ENCODE measurements around the gene LGI1.

The LGI1 gene

GRCh38 chr10:93835770-93836169 lies 78.0 kb downstream of the LGI1 start:
- Histone ChIP-seq H3K9me3 (ENCODE audit: control insufficient read depth, low read length) (no peaks in the 10 kb centered on the region), H3K27me3 (ENCODE audit: control insufficient read depth, insufficient read depth, low read length) (no peaks in the 10 kb centered on the region), H3K4me3 (ENCODE audit: low read depth, low read length) (no peak overlapping the region), H3K27ac (no peak overlapping the region), H3K4me1 (no peaks in the 10 kb centered on the region), H3K4me2 (ENCODE audit: low read length) (no peak overlapping the region), H3K9ac (no peak overlapping the region), H3K36me3 (ENCODE audit: control insufficient read depth, insufficient read depth, low read length) (no peaks in the 10 kb centered on the region), H3K79me2 (no peaks in the 10 kb centered on the region), H2AFZ (no peak overlapping the region)
- TF ChIP-seq CTCF (IDR thresholded peaks at IDR 0.05): no peak

- no peak overlapping the region for H3K4me3 ChIP-seq (ENCODE audit: low read depth, low read length)
- TF ChIP-seq CTCF (IDR thresholded peaks at IDR 0.05): no peak
- no peaks in the 10 kb centered on the region for H3K79me2 ChIP-seq
- no peak overlapping the region for H3K4me2 ChIP-seq (ENCODE audit: low read length)
- no peak overlapping the region for H3K9ac ChIP-seq
- no peaks in the 10 kb centered on the region for H3K4me1 ChIP-seq
- no peak overlapping the region for H2AFZ ChIP-seq
- no peaks in the 10 kb centered on the region for H3K36me3 ChIP-seq (ENCODE audit: control insufficient read depth, insufficient read depth, low read length)
- H3K27ac ChIP-seq: no peak overlapping the region
- no peaks in the 10 kb centered on the region for H3K9me3 ChIP-seq (ENCODE audit: control insufficient read depth, low read length)
- H3K27me3 ChIP-seq (ENCODE audit: control insufficient read depth, insufficient read depth, low read length): no peaks in the 10 kb centered on the region
These were observed 80.1 kb downstream of the LGI1 start for GRCh38 chr10:93837822-93838221.

GRCh38 chr10:93838278-93838677 lies 80.5 kb downstream of the LGI1 start:
- Histone ChIP-seq H3K9ac (no peak overlapping the region), H3K79me2 (no peaks in the 10 kb centered on the region), H3K27me3 (ENCODE audit: control insufficient read depth, insufficient read depth, low read length) (no peaks in the 10 kb centered on the region), H3K4me2 (ENCODE audit: low read length) (no peak overlapping the region), H3K36me3 (ENCODE audit: control insufficient read depth, insufficient read depth, low read length) (no peaks in the 10 kb centered on the region), H3K4me1 (no peaks in the 10 kb centered on the region), H3K9me3 (ENCODE audit: control insufficient read depth, low read length) (no peaks in the 10 kb centered on the region), H3K4me3 (ENCODE audit: low read depth, low read length) (no peak overlapping the region), H3K27ac (no peak overlapping the region), H2AFZ (no peak overlapping the region)
- TF ChIP-seq CTCF (IDR thresholded peaks at IDR 0.05): no peak

GRCh38 chr10:93841961-93842360 lies 84.2 kb downstream of the LGI1 start:
- H3K27me3 ChIP-seq (ENCODE audit: control insufficient read depth, insufficient read depth, low read length): no peaks in the 10 kb centered on the region
- no peak overlapping the region for H3K4me3 ChIP-seq (ENCODE audit: low read depth, low read length)
- no peaks in the 10 kb centered on the region for H3K79me2 ChIP-seq
- no peak for TF ChIP-seq CTCF (IDR thresholded peaks at IDR 0.05)
- H3K27ac ChIP-seq: no peak overlapping the region
- H2AFZ ChIP-seq: no peak overlapping the region
- no peaks in the 10 kb centered on the region for H3K36me3 ChIP-seq (ENCODE audit: control insufficient read depth, insufficient read depth, low read length)
- H3K4me1 ChIP-seq: no peaks in the 10 kb centered on the region
- no peaks in the 10 kb centered on the region for H3K9me3 ChIP-seq (ENCODE audit: control insufficient read depth, low read length)
- H3K4me2 ChIP-seq (ENCODE audit: low read length): no peak overlapping the region
- H3K9ac ChIP-seq: no peak overlapping the region

GRCh38 chr10:93844979-93845626 lies 87.4 kb downstream of the LGI1 start:
- Histone ChIP-seq H3K4me1 (no peaks in the 10 kb centered on the region), H3K27me3 (ENCODE audit: control insufficient read depth, insufficient read depth, low read length) (no peaks in the 10 kb centered on the region), H2AFZ (no peak overlapping the region), H3K27ac (no peak overlapping the region), H3K4me2 (ENCODE audit: low read length) (no peak overlapping the region), H3K79me2 (no peaks in the 10 kb centered on the region), H3K36me3 (ENCODE audit: control insufficient read depth, insufficient read depth, low read length) (no peaks in the 10 kb centered on the region), H3K4me3 (ENCODE audit: low read depth, low read length) (no peak overlapping the region), H3K9ac (no peak overlapping the region), H3K9me3 (ENCODE audit: control insufficient read depth, low read length) (no peaks in the 10 kb centered on the region)
- no peak for TF ChIP-seq CTCF (IDR thresholded peaks at IDR 0.05)

All from parathyroid adenoma (tissue), 2 donors.